DMS79 (cell line): Measurements from ENCODE around the gene GRIN1.

Experiments
- DNase-seq: peaks from one replicate; lab custom pipeline; 2025; lab: John Stamatoyannopoulos, UW

GRIN1 gene

DNA sequence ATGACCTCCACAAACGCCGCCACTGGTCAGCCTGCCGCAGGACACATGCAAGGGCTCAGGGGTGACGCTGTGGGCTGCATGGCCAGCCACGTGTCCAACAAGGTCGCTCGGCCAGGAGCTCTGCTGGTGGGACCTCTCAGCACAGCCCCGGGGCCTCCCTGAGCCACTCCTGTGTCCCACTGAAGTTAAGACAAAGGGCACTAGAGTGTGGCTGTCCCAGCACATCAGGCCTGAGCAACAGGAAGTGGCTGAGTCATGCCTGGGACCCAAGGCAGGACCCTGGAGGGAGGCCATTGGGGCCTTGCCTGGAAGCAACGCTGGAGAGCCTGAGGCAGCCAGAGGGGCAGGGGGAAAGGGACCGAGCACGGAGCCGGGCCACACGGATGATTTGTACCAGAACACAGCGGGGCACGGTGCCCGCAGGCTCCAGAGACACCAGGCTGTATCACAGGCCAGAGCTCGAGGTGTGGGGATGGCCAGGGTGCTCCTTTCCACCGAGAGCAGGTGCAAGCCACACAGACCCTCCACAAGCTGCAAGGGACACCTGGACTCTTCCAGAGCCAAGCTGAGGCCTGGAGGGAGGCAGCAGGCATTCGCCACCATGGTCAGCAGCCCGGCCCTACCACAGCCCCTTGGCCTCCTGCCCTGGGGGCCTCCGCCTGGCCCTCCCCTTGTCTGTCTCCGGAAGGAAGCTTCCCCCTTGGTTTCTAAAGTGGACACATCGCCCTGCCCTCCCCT, 39.4 kb downstream of the GRIN1 start:
- no peak for DNase-seq

DNA sequence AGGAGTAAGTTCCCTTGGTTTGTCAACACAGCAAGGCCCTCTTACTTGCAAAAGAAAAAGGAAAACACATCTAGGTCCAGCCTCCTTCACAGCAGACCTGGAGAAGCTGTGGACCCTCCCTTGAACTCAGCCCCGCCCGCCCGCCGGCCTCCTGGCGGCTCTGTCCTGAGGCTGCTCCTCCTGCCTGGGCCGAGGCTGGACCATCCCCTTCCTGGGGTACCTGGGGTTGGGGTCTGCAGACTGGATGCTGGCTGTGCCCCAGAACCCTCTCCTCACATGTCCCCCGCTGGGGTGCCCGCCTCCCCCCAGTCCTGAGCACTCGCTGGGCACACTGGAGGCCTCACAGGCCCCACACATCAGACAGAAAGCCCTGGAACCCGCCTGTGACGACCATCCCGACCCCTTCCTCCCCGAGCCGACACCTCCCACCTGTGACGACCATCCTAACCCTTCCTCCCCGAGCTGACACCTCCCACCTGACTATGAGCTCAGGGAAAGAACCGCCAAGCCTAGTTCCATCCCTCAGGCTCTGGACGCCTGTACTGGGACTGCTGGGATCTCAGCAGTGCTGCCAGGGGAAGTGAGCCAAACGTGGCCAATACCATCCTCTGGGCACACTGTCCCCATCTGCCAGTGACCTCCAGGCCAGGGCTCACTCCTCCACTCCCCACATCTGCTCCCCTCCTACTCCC, 40.1 kb downstream of the GRIN1 start:
- DNase-seq = no peak

DNA sequence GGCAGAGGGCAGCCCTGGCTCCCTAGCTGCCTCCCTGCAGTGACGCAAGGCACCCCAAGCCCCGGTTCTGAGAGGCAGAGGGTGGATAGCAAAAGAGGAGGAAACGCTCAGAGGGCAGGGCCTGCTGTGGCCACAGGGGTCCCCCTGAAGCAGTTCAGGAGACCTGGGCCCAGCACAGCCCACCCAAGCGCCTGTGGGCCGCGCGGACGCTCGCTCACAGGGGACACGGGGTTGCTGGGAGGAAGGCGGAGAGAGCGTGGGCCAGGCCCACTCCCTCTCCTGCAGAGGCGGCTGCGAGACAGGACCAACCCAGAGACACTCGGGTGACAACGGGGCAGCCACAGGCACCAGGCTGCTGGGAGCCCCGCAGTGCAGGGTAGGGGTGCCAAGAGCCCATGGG, 40.8 kb downstream of the GRIN1 start:
- DNase-seq = no peak

DNA sequence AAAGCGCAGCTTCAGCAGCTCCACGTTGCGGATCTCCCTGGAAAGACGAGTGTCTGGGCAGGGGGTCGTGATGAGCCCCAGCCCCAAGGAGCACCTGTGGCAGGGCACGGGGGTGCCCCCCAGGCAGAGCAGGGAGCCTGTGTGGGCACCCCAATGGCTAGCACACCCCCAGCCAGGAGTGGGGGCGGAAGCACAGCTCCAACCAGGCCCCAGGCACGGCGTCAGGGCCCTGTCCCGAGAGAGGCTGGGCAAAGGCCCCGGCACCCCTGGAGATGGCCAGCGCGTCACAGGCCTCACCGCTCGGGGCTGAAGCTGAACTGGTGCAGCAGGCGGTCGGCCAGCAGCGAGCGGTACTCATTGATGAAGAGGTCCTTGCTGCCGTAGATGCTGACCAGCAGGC, 41.5 kb downstream of the GRIN1 start:
- no peak for DNase-seq

DNA sequence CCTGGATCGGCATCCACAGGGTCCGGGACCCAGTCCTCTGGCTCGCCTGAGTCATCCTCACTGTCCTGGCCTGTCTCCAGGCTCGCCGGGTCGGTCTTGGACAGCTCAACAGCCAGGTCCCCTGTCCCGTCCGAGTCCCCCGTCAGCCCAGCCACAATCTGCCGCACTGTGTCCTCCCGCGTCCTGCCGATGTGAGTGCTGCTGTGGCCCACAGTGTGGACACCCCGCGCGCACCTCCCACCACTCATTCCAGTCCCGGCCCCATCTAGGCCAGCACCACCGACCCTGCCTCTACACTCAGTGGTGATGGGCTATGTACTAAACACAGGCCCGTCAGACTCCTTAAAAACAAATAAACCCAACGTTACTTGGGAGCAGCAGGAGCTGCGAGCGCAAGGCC, 42.7 kb downstream of the GRIN1 start:
- DNase-seq = no peak

DNA sequence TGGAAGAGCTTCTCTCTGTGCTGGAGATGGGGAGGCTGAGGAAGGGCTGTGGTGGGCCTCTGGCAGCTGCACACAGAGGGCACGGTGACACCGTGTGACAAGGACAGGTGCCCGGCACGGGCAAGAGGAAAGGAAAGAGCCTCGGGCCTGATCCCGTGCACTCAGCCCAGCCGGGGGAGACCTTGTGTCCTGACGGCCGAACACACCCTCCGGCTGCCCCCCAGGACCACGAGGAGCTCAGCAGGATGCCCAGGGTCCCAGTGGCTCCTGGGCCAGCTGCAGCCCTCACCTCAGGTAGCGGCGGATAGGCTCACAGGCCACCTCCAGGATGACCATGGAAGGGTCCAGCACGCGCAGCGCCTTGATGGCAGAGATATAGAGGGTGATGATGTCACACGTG, 43.9 kb downstream of the GRIN1 start:
- DNase-seq = no peak

DNA sequence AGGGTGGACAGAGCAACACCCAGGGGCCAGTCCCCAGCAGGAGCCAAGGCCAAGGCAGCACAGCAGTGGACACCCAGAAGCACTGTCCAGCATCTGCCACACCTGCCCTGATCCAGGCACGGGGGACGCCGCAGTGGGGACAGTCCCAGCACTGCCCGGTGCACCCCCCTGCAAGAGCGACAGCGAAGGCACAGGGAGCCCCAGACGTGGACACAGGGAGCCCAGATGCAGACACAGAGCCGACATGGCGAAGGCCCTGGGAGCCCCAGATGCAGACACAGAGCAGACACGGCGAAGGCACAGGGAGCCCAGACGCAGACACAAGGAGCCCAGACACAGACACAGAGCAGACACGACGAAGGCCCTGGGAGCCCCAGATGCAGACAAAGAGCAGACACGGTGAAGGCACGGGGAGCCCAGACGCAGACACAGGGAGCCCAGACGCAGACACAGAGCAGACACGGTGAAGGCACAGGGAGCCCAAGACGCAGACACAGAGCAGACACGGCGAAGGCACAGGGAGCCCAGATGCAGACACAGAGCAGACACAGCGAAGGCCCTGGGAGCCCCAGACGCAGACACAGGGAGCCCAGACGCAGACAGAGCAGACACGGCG, 45.1 kb downstream of the GRIN1 start:
- no peak for DNase-seq

DNA sequence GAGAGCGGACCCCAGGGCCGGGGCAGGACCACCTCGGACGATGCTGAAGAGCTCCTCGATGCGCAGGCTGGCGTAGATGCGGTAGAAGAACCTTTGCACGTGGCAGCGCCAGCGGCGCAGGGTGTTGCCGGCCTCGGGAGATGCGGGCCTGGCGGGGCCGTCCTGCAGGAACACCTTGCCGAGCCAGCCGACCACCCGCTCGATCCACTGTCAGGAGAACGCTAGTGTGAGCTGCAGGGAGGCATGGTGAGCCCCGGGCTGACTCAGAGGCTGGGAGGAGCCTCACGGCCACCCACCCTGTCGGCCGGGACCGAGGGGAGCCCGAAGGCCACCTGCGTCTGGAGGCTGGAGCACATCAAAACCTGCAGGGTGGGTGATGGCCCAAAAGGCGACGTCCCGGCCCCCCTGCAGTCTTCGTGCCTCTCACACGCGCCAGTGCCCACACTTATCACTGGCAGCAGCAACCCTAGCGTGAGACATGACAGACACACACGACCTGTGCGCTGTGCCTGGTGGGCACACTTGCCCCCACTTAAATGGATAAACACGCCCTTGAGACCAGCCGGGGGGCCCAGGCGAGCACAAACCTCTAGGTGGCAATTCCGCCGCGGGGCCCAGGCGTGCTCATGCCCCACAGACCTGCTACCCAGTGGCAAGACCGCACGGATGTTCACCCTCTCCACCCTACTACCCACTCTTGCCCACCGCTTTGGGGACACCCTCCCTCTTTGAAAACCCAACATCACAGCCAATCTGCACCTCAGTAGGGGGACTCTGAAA, 46.1 kb downstream of the GRIN1 start:
- no peak for DNase-seq

DNA sequence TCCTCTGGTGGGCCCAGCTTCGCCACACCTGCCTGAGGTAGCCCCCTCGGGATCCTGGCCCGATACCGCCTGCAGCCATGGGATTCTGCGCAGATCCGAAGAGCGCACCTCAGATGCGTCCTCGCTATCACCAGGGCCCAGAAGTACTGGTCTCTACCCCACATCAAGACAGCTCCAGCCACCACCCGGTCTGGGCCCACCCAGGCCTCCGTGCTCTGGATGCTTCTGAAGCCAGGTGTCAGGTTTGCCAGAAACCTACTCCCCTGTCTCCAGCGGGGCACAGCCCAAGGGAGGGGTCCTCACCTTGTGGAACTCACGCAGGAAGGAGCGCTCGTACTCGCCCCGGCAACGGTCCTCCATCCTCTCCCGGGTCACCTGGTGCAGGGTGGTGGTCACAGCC, 47.0 kb downstream of the GRIN1 start:
- DNase-seq = no peak

DNA sequence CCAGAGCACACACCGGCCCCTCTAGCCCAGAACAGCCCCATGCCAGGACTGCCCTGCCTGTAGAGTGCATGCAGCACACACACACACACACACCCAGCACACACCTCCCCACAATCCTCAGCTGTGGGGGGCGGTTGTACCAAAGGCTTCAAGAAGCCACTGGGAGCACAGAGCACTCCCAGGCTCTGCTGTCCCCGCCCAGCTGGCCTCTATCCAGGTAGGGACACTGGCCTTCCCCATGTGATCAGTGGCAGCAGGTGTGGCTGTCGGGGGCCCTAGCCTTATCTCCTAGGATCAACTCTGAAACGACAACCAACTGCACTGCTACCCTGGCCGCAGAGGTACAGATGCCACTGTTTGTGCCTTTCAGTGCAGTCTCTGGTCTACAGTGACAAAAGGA, 47.4 kb downstream of the GRIN1 start:
- DNase-seq = no peak

DNA sequence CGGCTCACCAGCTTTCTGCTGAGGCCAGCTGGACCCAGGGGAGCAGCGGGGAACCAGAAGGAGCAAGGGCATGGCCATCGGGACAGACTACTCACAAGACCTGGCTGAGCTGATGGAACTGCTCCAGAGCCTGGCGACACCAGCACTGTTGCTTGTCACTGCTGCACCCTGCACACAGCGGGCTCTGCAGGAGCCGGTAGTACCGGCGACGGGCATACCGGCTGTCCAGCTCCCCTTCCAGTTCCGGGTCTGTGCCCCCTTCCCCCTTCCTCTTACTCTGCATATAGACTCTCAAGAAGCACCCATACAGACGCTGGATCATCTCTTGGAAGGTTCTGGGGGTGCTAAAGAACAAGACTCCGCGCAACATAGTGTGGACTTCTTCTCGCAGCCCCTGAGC, 48.4 kb downstream of the GRIN1 start:
- DNase-seq = no peak

DNA sequence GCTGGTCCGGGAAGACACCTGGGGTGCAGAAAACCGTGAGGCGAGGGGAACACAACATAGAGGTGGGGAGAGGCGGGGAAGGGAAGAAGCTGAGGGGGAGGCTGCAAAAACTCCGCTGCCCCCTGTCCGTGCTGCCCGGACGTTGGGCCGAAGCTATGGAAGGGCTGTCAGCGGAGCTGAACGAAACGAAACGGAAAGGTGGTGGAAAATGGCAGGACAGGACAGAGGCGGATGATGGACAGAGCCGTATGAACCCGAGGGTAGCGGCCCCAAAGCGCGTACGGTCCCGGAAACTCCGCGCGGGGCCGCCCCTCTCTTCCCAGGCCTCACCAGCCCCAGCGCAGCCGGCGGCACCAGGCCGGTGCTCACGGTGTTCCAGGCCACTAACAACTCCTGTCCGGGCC, 49.1 kb downstream of the GRIN1 start:
- DNase-seq = no peak

DNA sequence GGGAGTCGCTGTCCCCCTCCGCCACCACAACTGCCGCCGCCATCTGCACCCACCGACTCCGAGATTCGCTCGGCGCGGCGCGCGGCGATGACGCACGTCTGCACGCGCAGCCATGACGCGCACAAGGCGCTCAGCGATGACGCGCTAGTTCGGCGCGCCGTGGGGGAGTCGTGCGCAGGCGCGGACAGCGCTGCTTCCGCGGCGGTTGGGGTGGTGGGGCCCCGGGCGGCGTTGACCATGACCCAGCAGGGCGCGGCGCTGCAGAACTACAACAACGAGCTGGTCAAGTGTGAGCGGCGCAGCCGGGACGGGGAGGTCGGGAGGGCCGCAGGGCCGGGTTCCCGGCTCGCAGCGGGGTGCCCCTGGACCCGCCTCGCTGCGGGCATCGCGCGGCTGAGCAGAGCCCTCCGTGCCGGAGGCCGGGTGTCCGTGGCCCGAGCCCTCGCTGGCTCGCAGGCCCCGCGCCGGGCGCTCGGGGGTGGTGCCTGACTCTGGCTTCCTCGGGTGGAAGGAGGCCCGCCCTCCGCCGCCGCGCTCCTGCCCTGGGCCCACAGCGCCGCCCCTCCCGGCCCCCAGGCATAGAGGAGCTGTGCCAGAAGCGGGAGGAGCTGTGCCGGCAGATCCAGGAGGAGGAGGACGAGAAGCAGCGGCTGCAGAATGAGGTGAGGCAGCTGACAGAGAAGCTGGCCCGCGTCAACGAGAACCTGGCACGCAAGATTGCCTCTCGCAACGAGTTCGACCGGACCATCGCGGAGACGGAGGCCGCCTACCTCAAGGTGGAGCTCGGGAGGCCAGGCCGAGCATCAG, 49.7 kb downstream of the GRIN1 start, which contains the start of the genes ANAPC2 and SSNA1:
ANAPC2 (minus strand) TSS at position 71 of the 807 bp plus-strand sequence; CDS start at position 43, 28 bp downstream.
SSNA1 (plus strand) TSS at position 187 of the 807 bp plus-strand sequence; CDS start at position 238, 51 bp downstream.
- DNase-seq = peak; percentile 74

DNA sequence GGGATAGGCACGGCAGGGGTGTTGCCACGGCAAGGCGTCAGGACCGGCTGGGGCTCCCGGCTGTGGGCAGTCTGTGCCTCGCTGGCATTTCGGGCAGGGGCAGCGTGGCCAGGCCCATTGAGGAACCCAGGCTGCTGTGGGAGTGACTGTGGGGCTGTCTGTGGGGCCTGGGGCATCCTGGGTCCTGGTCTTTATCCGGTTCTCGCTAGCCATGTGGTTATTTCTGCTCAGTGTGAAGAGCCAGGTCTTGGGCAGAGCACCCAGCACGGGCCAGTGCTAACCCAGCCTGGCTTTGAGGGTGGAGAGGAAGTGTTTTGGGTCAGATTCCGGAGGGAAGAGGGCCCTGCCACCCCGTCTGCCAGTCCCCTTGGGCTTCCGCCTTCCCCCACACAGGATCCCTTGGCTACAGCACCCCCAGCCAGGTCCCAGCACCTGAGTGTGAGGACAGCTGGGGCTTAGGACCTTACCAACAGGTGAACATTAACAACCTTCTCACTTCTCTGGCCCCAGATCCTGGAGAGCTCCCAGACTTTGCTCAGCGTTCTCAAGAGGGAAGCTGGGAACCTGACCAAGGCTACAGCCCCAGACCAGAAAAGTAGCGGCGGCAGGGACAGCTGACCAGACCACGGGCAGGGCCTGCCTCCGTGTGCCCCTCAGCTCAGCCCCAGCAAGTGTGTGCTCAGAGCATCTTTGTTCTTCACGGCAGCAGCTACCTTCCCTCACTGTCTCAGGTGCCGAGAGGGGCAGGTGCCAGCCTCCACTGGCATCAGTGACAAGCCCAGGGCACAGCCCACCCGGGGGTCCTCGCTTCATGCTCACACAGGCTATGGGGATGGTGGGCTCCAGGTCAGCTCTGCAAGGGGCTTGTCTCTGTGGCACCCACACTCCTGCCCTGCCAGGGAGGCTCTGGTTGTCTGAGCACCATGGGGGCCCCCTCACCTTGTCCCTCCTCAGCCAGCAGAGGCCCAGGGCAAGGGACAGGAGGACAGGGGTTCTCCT, 50.6 kb downstream of the GRIN1 start:
- DNase-seq = no peak

DNA sequence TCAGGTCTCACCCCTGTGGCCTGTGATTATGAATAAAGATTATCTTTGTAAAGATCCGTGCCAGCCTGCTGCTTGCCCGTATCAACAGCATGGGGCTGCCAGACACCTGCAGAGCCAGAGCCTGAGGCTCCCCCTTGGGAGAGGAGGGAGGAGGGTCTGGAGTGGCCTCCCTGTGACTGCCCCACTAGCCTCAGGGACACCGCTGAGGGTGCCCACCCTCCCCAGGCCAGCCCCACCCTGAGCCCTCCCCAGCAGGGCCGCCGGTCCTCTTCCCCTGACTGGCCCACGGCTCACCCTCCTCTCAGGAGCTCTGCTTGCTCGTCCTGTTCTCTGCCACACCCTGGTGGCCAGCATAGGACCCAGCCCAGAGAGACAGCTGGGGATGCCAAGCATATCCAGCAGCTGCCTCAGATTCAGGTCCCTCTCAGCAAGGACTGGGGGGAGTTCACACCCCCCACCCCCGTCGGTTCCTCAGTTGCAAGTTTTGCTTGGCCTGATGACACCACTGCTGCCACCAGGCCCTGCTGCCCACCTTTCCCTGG, 51.4 kb downstream of the GRIN1 start:
- DNase-seq = no peak

DNA sequence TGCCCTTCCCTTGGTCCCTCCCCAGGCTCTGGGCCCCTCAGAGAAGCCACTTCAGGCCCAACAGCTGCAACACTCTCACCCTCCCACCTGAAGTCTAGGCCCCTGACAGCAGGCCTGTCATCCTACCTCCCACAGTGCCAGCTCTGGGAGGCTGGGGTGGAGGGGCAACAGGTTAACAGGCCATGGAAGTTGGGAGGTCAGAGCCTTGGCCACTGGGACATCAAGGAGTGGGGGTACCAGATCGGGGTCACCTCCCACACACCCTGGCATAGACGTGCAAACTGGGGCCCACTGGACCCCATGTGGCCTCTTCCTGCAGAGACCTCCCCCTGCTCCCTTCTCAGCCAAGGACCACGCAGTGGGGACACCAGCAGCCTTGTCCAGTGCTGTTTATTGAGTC, 52.3 kb downstream of the GRIN1 start:
- DNase-seq = no peak

DNA sequence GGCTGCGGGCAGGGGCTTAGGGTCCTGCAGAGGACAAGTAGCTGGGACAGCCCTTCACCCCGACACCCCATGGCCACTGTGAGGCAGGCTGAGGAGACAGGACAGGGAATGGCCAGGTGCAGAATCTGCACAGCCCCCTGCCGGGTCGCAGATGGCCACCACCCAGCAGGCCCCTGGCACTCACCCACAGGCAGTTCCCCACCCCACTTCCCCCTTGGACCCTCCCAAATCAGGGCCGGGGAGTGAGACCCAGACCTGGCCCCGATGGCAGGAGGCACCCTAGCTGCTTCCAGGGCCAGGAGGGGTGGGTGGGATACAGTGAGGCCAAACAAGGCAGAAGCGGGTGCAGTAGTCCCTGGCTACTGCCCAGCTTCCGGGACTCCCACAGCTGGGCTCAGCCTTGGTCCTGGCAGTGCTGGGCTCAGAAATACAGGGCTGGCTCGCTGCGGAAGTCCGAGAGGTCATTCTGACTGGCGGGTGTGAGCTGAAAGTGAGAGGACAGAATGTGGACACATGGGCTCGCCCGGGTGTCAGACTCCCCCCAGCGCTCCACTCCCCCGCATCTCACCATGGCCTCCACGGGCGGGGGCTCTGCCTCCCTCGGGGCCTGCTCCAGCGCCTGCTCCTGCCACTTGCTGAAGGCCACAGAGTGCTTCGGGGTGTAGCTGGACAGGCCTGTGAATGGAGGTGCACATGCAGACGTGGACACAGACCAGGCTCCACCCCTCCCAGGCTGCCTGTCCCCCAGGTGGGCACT, 52.9 kb downstream of the GRIN1 start:
- no peak for DNase-seq

DNA sequence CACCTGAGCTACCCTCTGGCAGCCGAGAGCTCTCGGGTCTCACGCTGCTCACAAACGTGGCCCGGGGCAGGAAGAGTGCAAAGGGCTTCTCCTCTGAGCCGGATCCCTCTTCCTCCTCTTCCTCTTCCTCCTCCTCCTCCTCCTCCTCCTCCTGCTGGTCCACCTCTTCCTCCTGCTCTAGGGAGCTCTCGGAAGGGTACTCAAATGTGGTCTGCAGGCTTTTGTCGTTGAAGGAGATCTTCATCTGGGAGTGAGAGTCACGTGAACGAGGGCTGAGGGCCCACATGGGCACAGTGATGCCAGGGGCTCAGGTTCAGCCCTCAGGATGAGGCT, 53.5 kb downstream of the GRIN1 start:
- no peak for DNase-seq

DNA sequence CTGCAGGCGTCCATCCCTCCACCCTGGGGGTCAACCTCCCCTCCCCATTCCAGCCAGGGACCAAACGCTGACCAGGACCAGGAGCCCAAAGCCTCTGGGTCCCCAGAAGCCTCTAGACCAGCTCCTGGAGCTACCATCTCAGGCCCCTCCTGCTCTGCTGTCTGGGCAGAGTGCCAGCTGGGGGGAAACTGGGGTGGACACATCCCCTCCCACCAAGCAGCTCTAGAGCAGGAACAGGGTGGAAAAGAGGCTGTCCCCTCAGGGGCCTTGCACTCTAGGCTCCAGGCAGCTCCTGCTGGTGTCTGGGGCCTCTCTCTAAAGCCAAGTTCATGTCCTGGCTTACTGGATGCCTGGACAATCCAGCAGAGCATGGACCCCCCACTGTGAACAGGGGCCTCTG, 53.9 kb downstream of the GRIN1 start:
- DNase-seq = no peak
